IPS-18c (cell line): ENCODE measurements around the gene TYW1.
"Not testable (repeated sequence)": the region's sequence is repeated elsewhere in the genome, so short reads cannot be mapped to it uniquely, and the experiment has no call there.

Source experiments
- H3K4me3 ChIP-seq: 2 replicates; pipeline ENCODE4 v1.7.0; 2013; ENCODE audit warnings: low read depth, mild to moderate bottlenecking, low read length, moderate library complexity; ENCODE audit not compliant: insufficient read depth
- H3K9me3 ChIP-seq: one replicate; pipeline ENCODE4 v1.6.1; 2013; ENCODE audit warnings: mild to moderate bottlenecking, low read length, moderate library complexity; ENCODE audit not compliant: control insufficient read depth, insufficient read depth

The TYW1 gene

DNA sequence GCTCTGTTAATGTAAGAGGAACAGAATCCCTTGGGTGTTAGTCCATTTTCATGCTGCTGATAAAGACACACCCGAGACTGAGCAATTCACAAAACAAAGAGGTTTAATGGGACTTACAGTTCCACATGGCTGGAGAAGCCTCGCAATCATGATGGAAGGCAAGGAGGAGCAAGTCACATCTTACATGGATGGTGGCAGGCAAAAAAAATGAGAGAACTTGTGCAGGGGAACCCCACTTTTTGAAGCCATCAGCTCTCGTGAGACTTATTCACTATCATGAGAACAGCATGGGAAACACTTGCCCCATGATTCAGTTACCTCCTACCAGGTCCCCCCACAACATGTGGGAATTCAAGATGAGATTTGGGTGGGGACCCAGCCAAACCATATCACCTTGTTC is 143.2 kb downstream of the TYW1 start:
- H3K4me3 ChIP-seq, H3K9me3 ChIP-seq: not testable (repeated sequence)

DNA sequence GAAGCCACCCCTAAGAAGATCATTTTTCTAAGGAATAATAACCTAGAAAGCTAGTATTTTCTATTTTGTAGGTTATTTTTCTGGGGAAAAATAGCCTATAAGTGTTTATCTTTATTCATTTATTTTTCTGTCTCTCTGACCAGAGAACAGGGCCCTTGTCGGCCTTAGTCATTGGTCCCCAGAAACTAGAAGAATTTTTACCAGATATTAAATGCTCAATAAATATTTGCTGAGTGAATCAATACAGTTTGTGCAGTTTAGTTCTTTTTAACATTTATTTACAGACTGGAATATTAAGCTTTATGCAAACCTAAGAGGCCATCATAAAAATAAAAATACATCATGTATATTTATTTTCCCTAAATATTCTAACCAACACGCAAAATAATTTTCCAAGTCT is 144.4 kb downstream of the TYW1 start:
- not testable (repeated sequence) for H3K9me3 ChIP-seq, H3K4me3 ChIP-seq

DNA sequence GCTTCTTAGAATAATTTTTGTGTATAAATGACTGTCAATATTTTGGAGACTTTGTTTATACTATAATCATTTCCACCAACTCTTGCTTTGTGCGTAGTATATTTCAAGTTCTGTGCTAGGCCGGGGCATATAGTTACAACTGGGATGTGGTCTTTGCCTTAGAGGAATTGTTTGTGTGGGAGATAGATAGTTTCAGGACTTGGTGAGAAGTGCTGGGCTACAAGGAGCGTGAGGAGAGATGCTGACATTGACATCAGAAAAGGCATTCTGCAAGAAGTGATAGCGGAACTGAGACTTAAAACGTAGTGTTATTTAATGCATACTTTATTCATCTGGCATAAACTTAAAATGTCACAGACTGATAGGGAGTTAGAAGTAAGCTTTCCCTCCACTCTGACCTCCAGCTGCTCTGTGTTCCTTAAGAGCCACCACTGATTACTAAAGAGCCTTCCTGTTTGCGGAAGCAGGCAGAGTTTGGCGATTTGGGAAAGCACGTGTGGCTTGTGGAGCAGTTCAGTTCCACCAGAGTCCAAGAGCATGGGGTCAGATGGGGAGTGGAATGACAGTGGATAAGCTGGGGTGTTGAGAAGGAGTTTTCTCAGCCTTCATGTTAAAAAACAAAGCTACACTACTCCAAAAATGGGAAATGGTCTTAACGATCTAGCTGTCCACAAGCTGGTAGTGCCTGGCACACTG is 146.6 kb downstream of the TYW1 start:
- H3K9me3 ChIP-seq, H3K4me3 ChIP-seq: not testable (repeated sequence)

DNA sequence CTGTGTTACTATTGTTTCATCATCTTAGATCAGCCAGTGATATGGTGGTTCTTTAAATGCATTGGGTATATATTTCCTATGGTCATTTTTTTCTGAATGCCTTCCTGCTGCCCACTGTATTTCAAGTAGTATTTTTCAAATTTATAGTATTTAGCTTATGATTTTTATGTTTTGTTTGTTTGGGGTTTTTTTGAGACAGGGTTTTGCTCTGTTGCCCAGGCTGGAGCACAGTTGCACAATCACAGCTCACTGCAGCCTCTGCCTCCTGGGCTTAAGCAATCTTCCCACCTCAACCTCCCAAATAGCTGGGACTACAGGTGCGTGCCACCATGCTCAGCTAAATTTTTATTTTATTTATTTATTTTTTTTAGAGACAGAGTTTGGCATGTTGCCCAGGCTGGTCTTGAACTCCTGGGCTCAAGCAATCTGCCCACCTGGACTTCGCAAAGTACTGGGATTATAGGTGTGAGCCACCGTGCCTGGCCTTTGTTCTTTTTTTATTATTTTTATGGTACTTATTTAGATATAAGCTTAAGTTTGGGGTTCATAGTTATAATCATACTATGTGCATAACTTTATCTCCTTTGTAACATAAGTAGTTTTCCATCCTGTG is 149.1 kb downstream of the TYW1 start:
- not testable (repeated sequence) for H3K4me3 ChIP-seq, H3K9me3 ChIP-seq

DNA sequence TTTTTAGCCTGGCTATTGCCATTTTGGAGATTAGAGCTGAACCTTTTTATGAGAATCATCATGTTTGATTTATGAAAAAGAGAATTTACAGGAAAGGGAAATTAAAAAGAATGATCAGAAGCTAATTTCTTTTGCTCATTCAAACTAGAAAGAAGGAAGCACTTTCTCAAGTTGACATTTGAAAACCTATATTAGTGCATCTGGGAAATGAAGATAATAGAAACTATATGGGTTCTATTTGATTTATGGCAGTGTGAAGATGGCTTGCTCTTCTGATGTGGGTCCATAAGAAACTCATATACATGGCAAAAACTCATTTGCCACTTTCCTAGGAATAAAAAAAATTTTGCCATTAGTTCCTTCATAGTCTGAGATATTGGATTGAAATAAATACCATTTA is 152.5 kb downstream of the TYW1 start:
- H3K4me3 ChIP-seq, H3K9me3 ChIP-seq: not testable (repeated sequence)

DNA sequence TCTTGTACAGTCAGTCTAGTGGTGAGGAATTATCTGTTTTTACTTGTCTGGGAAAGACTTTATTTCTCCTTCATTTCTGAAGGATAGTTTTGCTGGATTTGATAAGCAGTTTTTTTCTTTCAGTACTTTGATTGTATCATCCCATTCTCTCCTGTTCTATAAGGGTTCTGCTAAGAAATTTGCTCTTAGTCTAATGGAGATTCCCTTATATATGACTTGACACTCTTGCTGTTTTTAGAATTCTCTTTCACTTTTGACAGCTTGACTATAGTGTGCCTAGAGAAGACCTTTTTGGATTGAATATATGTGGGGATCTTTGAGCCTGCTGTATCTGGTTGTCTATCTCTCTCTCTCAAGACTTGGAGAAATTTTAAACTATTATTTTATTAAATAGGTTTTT is 157.7 kb downstream of the TYW1 start:
- H3K4me3 ChIP-seq, H3K9me3 ChIP-seq: not testable (repeated sequence)

DNA sequence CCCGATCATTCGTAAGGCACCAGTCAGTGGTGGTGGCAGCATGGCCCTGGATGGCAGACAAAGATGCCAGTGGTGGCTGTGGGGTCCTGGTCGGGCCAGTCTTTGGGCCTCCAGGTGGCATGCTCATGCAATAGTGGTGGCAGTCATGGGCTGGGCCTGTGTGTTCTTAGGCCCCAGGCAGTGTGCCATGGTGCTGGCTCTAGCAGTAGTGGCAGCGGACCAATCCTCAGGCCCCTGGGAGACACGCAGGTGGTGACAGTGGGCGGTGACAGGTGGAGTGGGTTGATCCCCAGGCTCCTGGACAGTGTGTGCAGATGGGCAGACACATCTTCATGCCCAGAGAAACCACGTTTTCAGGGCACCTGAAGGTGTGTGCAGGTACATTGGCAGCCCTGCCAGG is 159.4 kb downstream of the TYW1 start:
- not testable (repeated sequence) for H3K4me3 ChIP-seq, H3K9me3 ChIP-seq

DNA sequence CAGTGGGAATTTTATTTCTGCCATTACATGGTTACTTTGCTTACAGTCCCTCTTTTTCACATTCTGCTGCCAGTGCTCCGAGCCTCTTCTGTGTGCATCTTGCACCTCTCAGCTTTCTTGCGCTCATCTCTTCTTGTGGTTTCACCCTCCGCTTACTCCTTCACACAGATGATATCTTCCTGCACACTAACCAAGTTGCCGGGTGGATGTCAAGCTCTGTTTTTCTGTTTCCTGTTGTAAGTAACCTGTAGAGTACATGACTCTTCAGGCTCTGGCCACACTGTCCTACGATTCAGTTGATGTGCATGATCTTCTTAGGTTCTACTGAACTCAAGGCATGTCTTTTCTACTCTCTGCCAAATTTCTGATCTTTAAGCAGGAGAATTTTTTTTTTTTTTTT is 166.7 kb downstream of the TYW1 start:
- H3K9me3 ChIP-seq, H3K4me3 ChIP-seq: not testable (repeated sequence)

DNA sequence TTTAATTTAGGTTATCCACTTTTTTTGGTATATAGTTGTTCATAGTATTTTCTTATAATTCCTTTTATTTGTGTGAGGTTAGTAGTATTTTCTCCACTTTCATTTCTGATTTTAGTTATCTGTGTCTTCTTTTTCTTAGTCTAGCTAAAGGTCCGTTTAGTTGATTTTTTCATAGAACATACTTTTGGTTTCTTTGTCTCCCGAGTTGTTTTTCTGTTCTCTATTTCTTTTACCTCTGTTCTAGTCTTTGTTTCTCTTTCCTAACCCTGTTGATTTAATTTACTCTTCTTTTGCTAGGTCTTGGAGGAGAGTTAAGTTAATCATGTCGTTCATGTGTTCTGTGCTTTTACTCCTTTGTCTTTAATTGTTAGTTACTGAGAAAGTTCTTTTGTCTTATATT is 174.5 kb downstream of the TYW1 start:
- H3K9me3 ChIP-seq, H3K4me3 ChIP-seq: not testable (repeated sequence)

DNA sequence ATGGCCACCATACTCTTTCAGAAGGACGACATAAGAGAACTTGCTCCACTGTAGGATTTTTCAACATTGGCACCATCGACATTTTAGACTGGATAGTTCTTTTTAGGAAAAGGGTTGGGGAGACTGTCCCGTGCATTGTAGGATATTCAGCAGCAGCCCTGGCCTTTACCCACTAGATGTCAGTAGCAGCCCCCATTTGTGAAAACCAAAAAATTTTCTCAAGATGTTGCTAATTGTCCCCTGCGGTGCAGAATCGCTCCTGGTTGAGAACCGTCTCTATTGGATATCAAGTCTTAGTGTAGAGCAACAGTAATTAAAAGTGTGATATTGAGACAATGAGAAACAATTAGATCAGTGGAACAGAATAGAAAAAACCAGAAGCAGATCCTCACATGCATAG is 180.1 kb downstream of the TYW1 start:
- not testable (repeated sequence) for H3K9me3 ChIP-seq, H3K4me3 ChIP-seq

DNA sequence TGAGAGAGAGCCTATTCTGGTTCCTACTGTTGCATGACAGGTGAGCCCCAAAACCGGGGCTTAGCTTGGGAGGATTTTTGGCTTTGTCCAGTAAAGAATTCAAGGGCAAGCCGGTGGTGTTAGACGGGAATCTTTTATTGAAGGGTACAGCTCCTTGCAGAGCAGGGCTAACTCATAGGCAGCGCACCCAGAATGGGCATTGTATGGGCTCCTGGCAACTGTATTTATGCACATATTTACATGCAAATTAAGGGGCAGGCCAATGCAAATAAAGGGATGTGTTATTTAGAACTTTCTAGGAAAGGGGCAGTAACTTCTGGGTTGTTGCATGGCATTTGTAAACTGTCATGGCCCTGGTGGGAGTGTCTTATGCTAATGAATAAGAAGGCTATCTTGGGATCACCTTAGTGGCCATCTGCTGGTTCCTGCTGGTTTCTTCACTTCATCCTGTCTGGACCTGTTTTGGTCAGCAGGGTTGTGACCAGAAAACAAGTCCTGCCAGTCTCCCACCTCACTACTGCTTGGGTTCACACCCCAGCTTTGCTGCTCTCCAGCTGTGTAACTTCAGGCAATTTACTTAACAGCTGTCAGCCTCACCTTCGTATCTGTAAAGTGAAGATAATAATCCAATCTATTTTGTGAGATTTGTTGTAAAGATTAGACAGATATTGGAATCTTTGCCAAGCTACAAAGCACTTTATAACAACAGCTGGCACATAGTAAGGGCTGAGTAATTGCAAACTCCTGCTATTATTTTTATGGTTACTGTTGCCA is 182.5 kb downstream of the TYW1 start:
- not testable (repeated sequence) for H3K4me3 ChIP-seq, H3K9me3 ChIP-seq

DNA sequence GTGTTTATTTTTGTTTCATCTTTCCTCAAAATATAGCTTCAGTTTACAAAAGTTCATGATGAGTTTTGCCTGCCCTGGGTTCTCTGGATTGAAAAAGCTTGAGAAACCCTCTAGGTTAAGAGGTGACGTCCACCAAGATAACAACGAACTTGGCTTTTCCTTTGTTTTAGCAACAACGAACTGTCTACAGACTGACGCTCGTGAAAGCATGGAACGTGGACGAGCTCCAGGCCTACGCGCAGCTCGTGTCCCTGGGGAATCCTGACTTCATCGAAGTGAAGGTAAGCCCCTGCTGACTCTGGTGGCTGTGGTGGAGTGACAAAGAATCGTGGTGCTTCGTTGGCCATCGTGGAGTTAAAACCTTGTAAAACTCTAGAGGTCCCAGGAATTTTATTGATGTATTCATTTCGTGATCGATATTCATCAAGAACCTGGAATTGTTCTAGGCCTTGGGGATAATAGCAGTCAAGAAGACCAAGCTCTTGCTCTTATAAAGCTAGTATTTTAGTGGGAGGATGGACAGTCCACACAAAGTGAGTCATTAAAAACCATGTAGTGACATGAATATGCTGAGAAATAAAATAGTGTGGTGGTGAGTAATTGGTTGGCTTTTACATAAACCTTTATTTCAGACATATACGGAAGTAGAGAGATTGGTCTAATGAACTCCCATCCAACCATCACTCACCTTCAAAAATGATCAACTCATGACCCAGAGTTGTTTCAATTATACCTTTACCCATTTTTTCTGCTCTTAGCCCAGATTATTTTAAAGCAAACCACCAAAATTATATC is 186.5 kb downstream of the TYW1 start:
- not testable (repeated sequence) for H3K4me3 ChIP-seq, H3K9me3 ChIP-seq

DNA sequence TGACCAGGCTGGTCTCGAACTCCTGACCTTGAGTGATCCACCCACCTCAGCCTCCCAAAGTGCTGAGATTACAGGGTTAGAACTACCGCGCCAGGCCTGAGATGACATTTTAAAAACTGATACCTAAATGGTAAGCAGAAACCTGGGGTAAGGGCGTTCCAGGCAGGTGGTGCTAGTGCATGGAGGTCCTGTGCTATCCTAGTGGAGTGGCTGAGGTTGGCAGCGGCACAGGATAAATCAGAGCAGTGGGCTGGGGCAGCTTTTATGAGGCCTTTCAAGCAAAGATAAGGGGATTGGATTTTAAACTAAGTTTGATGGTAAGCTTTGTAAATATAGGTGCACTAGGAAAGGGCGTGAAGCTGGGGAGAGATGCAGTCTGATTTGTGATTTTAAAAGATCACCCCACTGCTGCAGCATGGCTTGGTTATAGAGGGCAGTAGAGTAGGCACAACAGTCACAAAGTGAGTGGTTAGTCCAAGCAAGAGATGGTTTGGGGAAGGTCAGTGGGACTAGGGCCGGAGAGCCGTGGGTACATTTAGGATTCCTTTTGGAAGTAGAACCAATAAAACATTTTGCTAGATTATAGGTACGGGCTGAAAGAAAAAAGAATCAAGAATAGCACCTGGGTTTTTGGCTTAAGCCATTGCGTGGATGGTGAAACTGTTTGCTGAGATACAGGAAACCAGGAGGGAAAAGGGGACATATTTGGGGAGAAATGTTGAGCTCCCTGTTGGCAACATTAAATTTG is 188.5 kb downstream of the TYW1 start:
- not testable (repeated sequence) for H3K4me3 ChIP-seq, H3K9me3 ChIP-seq

DNA sequence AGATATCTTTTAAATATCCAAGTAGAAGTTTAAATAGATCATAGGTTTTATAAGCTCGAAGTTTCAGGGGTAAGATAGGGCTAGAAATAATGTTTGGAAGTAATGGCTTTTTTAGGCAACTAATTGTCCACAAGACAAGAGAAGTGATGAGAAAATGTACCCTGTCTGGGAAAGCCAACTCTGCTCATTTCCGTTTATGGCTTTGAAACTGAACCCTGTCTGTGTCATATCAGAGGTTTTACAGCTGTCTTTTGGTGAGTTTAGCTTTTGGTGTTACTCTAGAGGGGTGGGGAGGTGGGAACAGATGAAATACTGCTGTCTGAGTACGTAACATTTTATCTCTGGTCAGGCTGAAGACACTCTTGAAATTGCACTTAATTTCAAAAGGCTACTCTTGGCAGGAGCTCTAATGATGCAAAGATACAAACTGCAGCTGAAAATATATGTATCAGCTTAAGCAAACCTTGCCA is 189.1 kb downstream of the TYW1 start:
- H3K4me3 ChIP-seq, H3K9me3 ChIP-seq: not testable (repeated sequence)

DNA sequence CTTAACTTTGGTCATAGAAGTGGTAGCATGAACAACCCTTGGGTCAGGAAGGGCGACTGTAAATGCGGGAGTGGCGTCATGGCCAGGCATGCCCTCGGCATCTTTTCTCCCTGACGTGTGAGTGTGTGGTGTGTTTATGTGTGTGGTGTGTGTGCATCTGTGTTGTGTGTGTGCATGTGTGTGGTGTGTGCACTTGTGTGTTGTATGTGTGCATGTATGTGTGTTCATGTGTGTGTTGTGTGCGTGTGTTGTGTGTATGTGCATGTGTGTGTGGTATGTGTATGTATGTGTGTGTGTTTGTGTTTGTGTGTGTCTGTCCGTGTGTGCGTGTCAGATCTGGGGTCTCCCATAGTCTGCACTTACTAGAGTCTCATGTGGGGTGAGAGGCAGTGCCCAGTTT is 192.5 kb downstream of the TYW1 start:
- not testable (repeated sequence) for H3K9me3 ChIP-seq, H3K4me3 ChIP-seq

DNA sequence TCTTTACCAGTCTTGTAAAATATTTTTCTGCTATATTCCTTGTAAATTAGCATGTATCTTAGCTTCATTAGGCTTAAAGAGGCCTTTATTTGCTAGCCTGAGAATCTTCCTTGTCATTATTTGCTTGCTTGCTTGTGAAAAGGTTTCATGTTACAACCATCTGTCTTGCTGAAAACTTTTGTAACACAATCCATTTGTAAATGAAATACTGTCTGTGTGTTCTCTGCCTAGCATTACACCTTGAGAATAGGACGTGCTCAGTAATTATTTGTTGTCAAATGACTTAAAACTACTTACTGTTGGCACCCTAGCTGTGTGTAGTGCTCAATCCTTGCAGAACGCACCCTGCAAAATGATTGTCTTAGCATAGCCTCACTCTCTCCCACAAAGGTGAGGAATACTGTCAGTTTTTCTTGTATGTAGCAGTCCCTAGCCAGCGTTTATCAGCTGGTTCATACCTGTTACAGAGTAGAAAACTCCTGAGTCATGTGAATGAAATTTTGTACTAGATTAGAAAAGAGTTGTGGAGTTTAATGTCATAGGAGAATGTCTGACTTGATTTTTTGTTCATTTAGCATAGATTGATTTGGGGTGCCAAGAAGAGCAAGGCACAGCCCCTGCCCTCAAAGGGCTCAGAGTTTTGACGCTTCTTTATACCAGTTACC is 193.3 kb downstream of the TYW1 start:
- not testable (repeated sequence) for H3K9me3 ChIP-seq, H3K4me3 ChIP-seq
